ENCODE measurements around the gene ANKRD10.

DNA sequence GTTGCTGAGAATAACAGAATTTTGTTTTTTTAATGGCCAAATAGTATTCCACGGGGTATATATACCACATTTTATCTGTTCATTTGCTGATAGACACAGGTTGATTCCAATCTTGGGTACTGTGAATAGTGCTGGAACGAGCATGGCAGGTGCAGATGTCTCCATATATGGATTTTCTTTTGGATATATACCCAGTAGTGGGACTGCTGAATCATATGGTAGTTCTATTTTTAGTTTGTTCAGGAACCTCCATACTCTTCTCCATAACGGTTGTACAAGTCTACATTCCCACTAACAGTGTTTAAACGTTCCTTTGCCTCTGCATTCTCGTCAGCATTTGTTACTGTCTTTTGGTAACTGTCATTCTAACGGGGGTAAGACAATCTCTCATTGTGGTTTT, 17.3 kb downstream of the ANKRD10 start:
- TF ChIP-seq POLR2A (IDR thresholded peaks at IDR 0.05; ENCODE audit: control extremely low read depth in 1 of 2, low read depth in 2 of 2, low read length in 2 of 2) (peak in 1 of 2 experiments; percentile 33; a peak in 1 of 3 replicates), CTCF (IDR thresholded peaks at IDR 0.05; ENCODE audit: control extremely low read depth in 1 of 3, insufficient read depth in 1 of 3, low read depth in 1 of 3, low read length in 3 of 3) (no peak), ZNF274 (IDR thresholded peaks at IDR 0.05; ENCODE audit: borderline replicate concordance, extremely low read depth, low read length) (no peak)

Measured in H1 (cell line).